ENCODE measurements around the gene AP1M1. TPM values are rescaled to one million over a fixed set of nuclear protein-coding genes. Genes with fewer than 3 reads are reported as not detected.

Gene AP1M1
- total RNA-seq, 2 donors from 2014 or later = 54.8 to 70.2 TPM

DNA sequence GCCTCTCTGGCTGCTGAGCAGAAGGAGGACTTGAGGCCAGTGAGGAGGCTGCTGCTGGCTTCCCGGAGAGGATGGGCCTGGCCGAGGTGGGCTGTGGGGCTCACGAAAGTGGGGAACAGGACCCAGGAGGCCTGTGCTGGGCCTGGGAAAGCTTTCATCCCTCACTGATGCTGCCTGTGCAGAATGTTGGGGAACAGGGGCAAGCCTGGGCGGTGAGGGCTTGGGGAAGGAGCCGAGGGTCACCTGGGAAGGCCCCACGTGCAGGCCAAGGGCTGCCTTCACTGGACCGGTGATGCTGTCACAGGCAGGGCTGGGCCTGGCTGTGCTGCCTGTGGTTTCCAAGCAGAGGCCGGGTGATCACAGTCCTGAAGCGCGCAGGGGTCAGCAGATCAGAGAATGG is 9.4 kb downstream of the AP1M1 start:
- TF ChIP-seq, protein P1, sequence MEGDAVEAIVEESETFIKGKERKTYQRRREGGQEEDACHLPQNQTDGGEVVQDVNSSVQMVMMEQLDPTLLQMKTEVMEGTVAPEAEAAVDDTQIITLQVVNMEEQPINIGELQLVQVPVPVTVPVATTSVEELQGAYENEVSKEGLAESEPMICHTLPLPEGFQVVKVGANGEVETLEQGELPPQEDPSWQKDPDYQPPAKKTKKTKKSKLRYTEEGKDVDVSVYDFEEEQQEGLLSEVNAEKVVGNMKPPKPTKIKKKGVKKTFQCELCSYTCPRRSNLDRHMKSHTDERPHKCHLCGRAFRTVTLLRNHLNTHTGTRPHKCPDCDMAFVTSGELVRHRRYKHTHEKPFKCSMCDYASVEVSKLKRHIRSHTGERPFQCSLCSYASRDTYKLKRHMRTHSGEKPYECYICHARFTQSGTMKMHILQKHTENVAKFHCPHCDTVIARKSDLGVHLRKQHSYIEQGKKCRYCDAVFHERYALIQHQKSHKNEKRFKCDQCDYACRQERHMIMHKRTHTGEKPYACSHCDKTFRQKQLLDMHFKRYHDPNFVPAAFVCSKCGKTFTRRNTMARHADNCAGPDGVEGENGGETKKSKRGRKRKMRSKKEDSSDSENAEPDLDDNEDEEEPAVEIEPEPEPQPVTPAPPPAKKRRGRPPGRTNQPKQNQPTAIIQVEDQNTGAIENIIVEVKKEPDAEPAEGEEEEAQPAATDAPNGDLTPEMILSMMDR (IDR thresholded peaks at IDR 0.05) = no peak
- DNase-seq (ENCODE audit: low spot score) = no peak
- no peak overlapping the region for H3K27ac ChIP-seq
- H3K4me1 ChIP-seq = peaks cover 0 to 22% of the 10 kb centered on the region in 2 donors
- H3K9me3 ChIP-seq = no peaks in the 10 kb centered on the region
- no peaks in the 10 kb centered on the region for H3K27me3 ChIP-seq
- peaks cover 62% of the 10 kb centered on the region for H3K36me3 ChIP-seq
- H3K4me3 ChIP-seq = no peak overlapping the region

DNA sequence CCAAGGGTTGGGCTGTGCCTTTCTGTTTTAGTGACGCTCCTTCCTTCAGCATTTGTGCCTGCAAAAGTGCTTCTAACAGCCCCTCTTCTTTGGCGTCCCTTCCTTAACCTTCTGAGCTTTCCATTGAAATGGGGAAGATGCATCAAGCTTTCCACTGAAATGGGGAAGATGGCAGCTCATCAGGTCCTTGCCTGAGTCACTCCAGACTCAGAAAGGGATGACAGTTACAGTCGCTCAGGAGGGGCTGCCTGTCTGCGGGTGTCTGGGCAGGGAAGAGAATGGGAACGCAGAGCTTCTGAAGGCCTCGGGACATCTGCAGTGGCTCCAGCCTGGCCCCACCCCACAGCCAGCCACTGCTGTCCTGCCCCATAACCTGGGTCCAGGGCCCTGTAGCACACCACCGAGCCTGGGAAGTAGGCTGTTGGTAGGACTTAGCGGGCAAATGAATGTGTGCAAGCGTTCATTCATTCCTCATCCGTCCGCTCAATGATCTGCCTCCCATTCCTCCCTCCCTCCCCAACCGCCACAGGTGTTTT is 9.8 kb downstream of the AP1M1 start:
- no peak for DNase-seq (ENCODE audit: low spot score)
- Histone ChIP-seq H3K27me3 (no peaks in the 10 kb centered on the region), H3K27ac (no peak overlapping the region), H3K36me3 (peaks cover 62% of the 10 kb centered on the region), H3K4me1 (peaks cover 0 to 22% of the 10 kb centered on the region in 2 donors), H3K9me3 (no peaks in the 10 kb centered on the region), H3K4me3 (no peak overlapping the region)
- TF ChIP-seq, protein P1 (IDR thresholded peaks at IDR 0.05) = no peak

DNA sequence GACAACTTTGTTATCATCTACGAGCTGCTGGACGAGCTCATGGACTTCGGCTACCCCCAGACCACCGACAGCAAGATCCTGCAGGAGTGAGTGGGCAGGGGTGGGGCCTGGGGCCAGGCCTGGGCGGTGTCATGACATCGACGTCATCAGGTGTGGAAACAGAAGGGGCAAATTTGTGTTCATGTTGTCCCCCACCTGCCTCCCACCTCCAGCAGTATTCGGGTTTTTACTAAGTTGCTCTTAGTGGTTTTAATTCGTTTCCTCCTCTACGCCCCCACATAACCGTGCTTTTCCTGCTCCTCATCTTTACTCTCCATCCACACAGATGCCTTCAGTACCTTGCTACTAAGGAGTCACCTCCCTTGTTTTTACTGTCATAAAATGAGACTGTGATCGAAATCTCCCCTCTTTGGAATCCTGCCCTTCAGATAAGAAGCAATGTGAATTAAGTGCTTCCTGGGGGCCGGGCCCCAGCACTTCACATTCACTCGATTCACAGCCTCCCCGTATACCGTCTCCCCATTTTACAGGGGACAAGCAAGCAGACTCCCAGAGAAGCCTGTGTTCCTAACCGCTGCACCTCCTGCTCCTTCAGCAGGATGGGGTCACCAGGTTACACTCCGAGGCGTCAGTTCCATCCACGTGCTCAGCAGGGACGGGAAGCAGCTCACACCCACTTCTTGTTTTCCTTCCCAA is 10.5 kb downstream of the AP1M1 start:
- peaks cover 0 to 22% of the 10 kb centered on the region in 2 donors for H3K4me1 ChIP-seq
- peaks cover 56% of the 10 kb centered on the region for H3K36me3 ChIP-seq
- no peak overlapping the region for H3K27ac ChIP-seq
- no peaks in the 10 kb centered on the region for H3K9me3 ChIP-seq
- H3K4me3 ChIP-seq = no peak overlapping the region
- TF ChIP-seq, protein P1 (IDR thresholded peaks at IDR 0.05) = no peak
- no peak for DNase-seq (ENCODE audit: low spot score)
- H3K27me3 ChIP-seq = no peaks in the 10 kb centered on the region

DNA sequence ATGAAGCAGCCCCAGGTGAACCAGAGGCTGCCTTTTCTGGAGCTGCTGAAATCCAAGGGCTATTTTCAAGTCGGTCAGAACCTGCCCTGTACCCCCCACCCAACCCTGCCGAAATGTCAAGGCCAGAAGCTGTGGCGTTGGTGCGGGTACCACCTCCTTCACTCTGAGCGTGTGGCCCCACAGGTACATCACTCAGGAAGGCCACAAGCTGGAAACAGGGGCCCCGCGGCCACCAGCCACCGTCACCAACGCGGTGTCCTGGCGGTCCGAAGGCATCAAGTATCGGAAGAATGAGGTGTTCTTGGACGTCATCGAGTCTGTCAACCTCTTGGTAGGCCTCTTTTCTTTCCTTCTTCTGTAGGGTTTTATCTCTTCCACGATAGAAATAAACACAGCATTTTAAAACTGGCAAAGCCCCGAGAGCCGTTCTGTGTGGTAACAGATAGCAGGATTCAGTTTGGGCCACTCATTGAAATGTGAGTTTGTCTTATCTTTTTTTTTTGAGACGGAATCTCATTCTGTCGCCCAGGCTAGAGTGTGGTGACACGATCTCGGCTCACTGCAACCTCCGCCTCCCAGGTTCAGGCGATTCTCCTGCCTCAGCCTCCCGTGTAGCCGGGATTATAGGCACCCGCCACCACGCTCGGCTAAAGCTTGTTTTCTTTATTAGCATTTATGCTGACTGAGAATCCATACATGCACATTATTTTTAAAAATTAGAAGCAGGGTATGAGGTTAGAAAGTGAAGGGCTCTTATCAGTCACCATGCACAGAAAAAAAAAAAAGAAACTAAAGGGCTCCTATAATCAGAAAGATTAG is 11.3 kb downstream of the AP1M1 start:
- H3K9me3 ChIP-seq = no peaks in the 10 kb centered on the region
- peaks cover 0 to 18% of the 10 kb centered on the region in 2 donors for H3K4me1 ChIP-seq
- H3K27me3 ChIP-seq = no peaks in the 10 kb centered on the region
- H3K27ac ChIP-seq = no peak overlapping the region
- TF ChIP-seq, protein P1 (IDR thresholded peaks at IDR 0.05) = no peak
- no peak for DNase-seq (ENCODE audit: low spot score)
- H3K4me3 ChIP-seq = no peak overlapping the region
- peaks cover 49% of the 10 kb centered on the region for H3K36me3 ChIP-seq

DNA sequence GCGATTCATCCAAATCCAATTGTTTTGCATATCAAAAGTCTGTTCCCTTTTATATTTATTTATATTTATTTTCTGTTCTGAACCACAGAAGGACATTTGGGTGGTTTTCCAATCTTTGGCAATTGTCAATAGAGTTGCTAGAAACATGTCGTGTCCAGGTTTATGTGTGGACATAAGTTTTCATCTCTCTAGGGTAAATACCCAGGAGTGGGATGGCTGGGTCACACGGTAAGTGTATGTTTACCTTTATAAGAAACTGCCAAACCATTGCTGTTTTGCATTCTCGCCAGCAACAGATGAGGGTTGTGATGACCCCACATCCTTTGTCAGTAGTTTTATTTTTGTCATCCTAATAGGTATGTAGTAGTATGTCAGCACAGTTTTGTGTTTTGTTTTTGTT is 12.5 kb downstream of the AP1M1 start:
- no peak overlapping the region for H3K27ac ChIP-seq
- H3K4me1 ChIP-seq = peaks cover 0 to 9% of the 10 kb centered on the region in 2 donors
- no peak for DNase-seq (ENCODE audit: low spot score)
- no peak overlapping the region for H3K4me3 ChIP-seq
- peaks cover 53% of the 10 kb centered on the region for H3K36me3 ChIP-seq
- no peaks in the 10 kb centered on the region for H3K9me3 ChIP-seq
- H3K27me3 ChIP-seq = no peaks in the 10 kb centered on the region
- TF ChIP-seq, protein P1 (IDR thresholded peaks at IDR 0.05) = no peak

All from right atrium auricular region (tissue), 2 donors.